SIG-M5 treated with dmso at 0.1 percent for 504 hours (cell line): ENCODE data around the gene PRKAR2A.
"Not testable (repeated sequence)": the region's sequence is repeated elsewhere in the genome, so short reads cannot be mapped to it uniquely, and the experiment has no call there.

Source experiments
- DNase-seq: peaks from one replicate; lab custom pipeline; 2025; ENCODE audit not compliant: unreplicated experiment; lab: John Stamatoyannopoulos, UW

Gene PRKAR2A

GRCh38 chr3:48782046-48782445 lies 65.6 kb downstream of the PRKAR2A start:
- no peak for DNase-seq

DNA sequence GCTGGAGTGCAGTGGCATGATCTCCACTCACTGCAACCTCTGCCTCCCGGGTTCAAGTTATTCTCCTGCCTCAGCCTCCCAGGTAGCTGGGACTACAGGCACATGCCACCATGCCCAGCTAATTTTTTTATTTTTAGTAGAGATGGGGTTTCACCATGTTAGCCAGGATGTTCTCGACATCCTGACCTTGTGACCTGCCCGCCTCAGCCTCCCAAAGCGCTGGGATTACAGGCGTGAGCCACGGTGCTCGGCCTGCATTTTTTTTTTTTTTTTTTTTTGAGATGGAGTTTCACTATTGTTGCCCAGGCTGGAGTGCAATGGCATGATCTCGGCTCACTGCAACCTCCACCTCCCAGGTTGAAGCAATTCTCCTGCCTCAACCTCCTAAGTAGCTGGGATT lies 69.1 kb downstream of the PRKAR2A start:
- DNase-seq, result not testable (repeated sequence)

DNA sequence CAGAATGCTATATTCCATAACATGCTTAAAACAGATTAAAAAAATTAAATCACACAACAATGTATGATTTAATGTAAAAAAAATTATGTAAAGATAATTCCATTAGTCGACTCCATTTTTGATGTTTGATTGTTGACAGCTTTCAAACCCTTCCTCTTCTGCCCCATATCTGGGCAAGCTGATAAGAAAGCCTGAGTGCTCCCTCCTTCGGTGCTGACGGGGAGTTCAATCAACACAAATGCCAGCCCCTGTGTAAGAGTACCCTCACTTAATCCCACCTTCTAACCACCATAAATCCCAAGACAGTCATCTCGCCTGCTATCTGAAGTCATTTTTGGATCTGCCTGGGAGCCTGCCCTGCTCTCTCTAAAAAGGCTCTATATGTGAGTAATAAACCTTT lies 70.8 kb downstream of the PRKAR2A start:
- DNase-seq, result no peak

GRCh38 chr3:48770192-48770502 lies 77.5 kb downstream of the PRKAR2A start:
- DNase-seq, result no peak

DNA sequence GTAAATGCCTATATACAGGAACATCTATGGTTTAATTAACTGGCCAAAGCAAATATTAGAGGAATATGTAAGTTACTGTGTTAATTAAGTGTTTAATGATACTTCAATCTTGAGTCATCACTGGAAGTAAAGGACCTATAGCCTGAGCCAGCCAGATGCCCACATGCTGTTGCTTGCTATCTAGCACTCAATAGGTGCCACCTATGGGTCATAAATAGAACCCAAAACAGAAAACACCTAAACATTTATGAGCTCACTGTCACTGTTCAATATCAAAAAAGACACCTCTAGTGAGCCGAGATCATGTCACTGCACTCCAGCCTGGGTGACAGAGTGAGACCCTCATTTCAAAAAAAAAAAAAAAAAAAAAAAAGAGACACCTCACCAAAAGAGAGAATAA lies 82.3 kb downstream of the PRKAR2A start:
- DNase-seq, result no peak

GRCh38 chr3:48762816-48763215 lies 84.9 kb downstream of the PRKAR2A start:
- DNase-seq, result no peak

GRCh38 chr3:48759991-48760540 lies 87.6 kb downstream of the PRKAR2A start:
- DNase-seq, result not testable (repeated sequence)

DNA sequence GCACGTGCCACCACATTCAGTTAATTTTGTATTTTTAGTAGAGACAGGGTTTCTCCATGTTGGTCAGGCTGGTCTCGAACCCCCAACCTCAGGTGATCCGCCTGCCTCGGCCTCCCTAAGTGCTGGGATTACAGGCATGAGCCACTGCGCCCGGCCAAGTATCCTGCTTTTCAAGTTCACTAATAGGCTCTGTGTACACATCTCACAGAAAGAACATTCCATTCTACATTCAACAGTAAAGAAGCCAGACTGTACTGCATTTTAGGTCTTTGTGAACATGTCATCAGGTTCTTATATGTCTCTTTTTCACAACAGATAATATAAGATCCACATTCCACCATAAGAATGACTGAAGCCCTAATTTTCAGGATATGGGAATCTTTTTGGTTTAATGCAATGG lies 88.1 kb downstream of the PRKAR2A start:
- DNase-seq, result not testable (repeated sequence)

- no peak for DNase-seq
Observed at GRCh38 chr3:48759071-48759470, 88.6 kb downstream of the PRKAR2A start.

DNA sequence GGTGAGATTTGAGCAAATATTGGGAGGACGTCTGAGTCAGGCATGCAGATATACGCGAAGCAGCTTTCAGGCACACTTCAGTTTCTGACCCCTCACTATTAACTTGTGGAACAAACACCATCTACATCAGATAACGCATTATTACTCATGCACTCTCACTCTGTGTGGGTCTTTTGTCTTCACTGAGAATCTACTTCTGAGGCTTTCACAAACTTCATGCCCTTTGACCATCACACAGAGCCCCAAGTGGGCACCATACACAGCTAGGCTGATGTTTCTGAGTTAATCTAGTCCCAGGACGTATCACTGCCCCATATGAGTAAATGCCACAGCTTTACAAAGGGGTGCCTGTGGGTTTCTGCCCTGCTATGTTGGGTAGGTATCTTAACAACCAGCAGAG lies 91.0 kb downstream of the PRKAR2A start:
- DNase-seq, result no peak

- DNase-seq, result no peak
Observed at GRCh38 chr3:48750856-48751255, 96.8 kb downstream of the PRKAR2A start.

DNA sequence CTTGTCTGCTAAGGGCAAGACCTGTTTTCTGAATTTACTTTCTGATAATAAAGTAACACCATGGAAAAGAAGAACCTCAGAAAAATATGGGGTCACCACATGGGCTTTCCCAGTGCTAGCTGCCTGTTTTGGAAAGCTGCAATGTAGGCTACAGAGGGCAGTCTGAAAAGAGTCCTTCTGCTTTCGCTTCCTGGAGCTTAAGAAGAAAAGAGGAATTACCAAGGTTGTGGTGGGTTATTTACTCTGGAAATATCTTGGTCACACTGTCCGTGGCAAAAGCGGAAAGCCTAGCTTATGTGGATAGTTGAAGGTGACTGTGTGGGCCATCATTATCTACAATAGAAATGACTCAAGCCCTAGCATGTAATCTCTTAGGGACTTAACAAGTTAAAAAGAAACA lies 98.9 kb downstream of the PRKAR2A start:
- peak; percentile 76 for DNase-seq

DNA sequence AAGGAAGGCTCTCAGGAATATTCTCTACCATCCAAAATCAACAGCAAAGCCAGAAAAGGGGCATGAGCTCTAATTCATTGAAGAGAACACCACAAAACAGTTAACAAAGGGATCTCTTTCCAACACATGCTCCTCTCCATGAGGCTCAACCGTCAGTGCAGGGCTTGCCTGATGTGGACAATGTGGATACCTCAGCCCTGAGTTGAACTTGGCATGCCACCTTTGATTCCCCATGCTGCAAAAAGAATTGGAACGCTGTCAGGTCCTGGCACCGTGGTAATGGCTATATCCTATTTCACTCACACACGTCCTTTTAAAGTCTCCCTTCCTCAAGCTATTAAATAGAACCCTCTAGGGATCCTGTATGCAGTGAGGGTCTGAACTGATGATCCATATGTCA lies 100.0 kb downstream of the PRKAR2A start:
- no peak for DNase-seq

DNA sequence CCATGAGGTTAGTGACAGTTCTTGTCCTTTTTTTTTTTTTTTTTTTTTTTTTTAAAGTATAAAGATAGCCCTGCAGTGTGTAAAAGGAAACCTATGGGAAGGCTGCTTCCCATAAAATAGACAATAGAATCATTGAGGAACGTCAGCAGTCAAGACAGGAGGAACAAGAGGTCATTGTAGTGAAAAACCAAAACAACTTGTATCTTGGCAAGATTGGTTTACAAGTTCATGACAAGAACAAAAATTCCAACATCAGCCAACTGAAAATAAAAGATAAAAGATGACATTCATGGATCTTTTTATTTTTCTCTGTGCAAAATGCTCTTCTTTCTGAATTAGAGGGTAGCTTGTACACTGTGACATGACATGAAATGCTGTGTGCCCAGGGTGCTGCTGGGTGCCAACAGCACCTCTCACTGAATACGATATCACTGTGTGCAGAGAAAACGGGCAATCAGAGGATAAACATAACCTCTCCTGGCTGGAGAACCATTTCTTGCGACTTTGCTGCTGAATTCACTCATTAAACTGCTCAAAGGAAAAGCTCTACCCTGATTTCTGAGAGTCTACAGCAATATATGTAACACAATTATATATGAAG lies 100.6 kb downstream of the PRKAR2A start:
- no peak for DNase-seq

DNA sequence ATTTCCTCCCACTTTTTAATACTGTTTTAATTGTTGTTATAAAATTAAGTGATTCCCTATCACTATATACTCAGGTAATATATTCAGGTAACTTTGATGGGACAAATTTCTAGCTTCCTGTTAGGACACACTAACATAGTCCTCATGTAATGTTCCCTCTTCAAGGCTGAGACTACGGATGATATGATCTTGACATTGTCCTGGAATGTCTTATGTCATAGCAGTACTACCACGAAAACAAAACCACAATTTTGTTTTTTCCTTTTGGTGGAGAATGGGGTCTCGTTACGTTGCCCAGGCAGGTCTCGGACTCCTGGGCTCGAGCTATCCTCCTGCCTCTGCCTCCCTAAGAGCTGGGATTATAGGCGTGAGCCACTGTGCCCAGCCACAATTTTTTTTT lies 103.9 kb downstream of the PRKAR2A start:
- DNase-seq, result no peak

DNA sequence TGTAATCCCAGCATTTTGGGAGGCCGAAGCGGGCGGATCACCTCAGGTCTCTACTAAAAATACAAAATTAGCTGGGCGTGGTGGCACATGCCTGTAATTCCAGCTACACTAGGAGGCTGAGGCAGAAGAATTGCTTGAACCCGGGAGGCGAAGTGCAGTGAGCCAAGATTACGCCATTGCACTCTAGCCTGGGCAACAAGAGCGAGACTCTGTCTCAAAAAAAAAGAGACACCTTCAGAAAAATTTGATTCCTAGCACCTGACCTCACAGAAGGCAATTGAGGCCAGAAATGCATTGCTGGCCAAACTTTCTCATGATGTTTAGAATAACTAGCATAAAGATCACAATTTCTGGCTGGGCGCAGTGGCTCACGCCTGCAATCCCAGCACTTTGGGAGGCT lies 106.4 kb downstream of the PRKAR2A start:
- DNase-seq, result not testable (repeated sequence)

- DNase-seq, result peak; percentile 59
Observed at GRCh38 chr3:48739955-48740823, 107.5 kb downstream of the PRKAR2A start.

DNA sequence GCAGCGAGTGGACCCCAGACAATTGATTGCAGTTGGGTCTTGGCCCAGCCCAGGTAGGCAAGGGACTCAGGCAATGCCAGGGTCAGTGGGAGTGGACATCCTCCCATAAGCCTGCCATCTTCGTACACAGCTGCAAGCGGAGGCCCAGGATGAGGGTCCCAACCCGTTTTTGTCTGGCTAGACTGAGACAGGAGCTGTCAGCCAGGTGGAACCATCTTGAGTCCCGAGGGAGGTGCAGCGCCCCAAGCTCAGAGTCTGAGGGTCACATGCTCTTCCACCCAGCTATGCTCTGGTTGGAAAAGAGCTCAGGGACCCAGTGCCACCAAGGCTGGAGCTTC lies 108.1 kb downstream of the PRKAR2A start:
- no peak for DNase-seq

DNA sequence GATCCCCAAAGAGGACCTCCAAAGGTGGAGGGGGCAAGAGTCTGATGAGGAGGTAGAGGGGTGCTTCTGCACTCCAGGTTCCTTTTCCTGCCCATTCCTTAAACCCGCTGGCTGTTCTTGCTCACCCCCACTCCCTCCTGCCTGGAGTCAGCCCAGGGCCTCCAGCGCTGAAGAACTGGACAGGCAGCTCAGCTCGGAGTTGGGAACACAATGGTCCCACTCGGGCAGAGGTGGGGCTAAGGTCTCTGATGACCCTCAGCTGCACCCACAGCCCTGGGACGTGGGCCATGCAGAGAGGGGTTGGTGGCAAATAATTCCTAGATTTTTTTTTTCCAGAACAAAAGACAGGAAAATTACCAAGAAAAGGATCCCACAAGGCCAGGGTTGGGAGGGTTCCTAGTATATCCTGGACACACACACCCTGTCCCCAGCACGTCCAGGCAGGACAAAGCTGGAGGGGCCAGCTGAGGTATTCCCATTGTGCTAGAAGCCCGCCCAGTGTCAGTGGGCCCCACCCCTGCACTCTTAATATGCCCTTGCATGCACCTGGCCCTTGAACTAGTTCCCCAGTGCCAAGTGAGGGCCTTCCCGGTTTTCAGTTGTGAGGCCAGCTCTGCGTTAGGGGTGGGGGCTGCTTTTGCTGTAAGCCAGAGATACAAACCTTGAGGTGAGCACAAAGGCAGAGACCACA lies 108.6 kb downstream of the PRKAR2A start:
- no peak for DNase-seq

GRCh38 chr3:48738144-48738536 lies 109.5 kb downstream of the PRKAR2A start:
- no peak for DNase-seq

DNA sequence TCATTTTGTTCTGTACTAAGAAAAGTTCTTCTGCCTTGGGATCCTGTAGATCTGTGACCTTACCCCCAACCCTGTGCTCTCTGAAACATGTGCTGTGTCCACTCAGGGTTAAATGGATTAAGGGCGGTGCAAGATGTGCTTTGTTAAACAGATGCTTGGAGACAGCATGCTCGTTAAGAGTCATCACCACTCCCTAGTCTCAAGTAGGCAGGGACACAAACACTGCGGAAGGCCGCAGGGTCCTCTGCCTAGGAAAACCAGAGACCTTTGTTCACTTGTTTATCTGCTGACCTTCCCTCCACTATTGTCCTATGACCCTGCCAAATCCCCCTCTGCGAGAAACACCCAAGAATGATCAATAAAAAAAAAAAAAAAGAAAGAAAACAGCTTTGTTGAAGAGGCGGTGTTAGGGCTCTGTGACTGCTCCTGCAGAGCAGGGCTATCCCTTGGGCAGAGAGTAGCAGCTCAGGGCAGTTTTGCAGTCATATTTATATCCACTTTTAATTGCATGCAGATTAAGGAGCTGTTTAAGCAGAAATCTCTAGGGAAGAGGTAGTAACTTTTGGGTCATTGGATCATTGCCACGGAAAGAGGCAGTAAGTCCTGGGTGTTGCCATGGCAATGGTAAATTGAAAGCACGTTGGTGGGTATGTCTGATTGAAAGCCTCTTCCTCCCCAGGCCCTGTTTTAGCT lies 112.5 kb downstream of the PRKAR2A start:
- not testable (repeated sequence) for DNase-seq
